Ovary (tissue), 9 donors: ENCODE data around the gene CST4. TPM values are rescaled to one million over a fixed set of nuclear protein-coding genes. Genes with fewer than 3 reads are reported as not detected.

Experiments used
- DNase-seq, 5 donors: peaks; one replicate each; pipeline ENCODE4 v3.0.0-alpha.2; 2019 to 2020
- H3K27ac ChIP-seq, 2 donors: fragments of 200-600 bp; one replicate each; pipeline versions ENCODE4 v1.5.1 to v1.8.0; 2019 to 2022
- H3K27me3 ChIP-seq: fragments of 200-600 bp; one replicate; pipeline ENCODE4 v1.8.0; 2022
- H3K36me3 ChIP-seq: fragments of 200-600 bp; sonication (generic); one replicate; pipeline ENCODE4 v1.5.1; 2019
- H3K4me1 ChIP-seq: one replicate; pipeline ENCODE4 v1.8.1; 2013; ENCODE audit warnings: mild to moderate bottlenecking, moderate library complexity; ENCODE audit not compliant: insufficient read depth
- H3K4me3 ChIP-seq: fragments of 200-600 bp; sonication (generic); one replicate; pipeline ENCODE4 v1.5.1; 2017
- H3K9me3 ChIP-seq, 2 donors: fragments of 200-600 bp in 1 of 2; sonication (generic) in 1 of 2; one replicate each; pipeline versions ENCODE4 v1.5.1 to v1.8.1; 2013 to 2019; ENCODE audit warnings: mild to moderate bottlenecking in 1 of 2, moderate library complexity in 1 of 2
- EP300 ChIP-seq: sonication (generic); formaldehyde crosslinking; IDR thresholded peaks from one replicate; pipeline ENCODE4 v1.6.1; 2017; ENCODE audit warnings: antibody characterized with exemption
- POLR2A ChIP-seq: fragments of 450-650 bp; IDR thresholded peaks from one replicate; pipeline ENCODE4 v1.6.1; 2017; ENCODE audit warnings: antibody characterized with exemption, mild to moderate bottlenecking, moderate library complexity
- WGBS, 3 donors: extraction: QIAGEN DNeasy Blood & Tissue Kit in 1 of 3; methylation state at CpG; one replicate each; pipeline versions ENCODE4 v1.1.5 to v1.1.7; 2013 to 2017; 5-methylcytosine and 5-hydroxymethylcytosine counted together
- intact Hi-C, 4 donors: fragments of 100-400 bp; cut with DNase I; formaldehyde crosslinking; loops; one replicate each; pipeline versions ENCODE4 v1.11.0 to v1.15.1; 2022 to 2023
- polyA plus RNA-seq, 2 donors: library from polyadenylated mRNA; stranded (reverse); fragments of 200-250 nt in 1 of 2; fragments of 350-450 nt in 1 of 2; fragmentation: Illumina TruSeq in 1 of 2; extraction: RNeasy Lipid Tissue Mini Kit (QIAGEN cat#74804) in 1 of 2; gene quantifications; one replicate each; pipeline ENCODE4 v1.2.3, GENCODE V29; 2013 to 2014
- total RNA-seq, 7 donors: library from RNA; depleted of rRNA in 2 of 7; stranded (reverse); fragments of >200 nt in 2 of 7; fragmentation: NEBNext Ultra II Directional in 3 of 7; extraction: Animal tissue kit (Norgen Biotek cat#: 25700) in 3 of 7; gene quantifications; one replicate each; pipeline versions ENCODE4 v1.1.0 to v1.2.4, GENCODE V29; 2016 to 2023
- TF ChIP-seq, protein P1 (sequence below), 3 donors: fragments of 450-650 bp in 2 of 3; fragments of 200-600 bp in 1 of 3; IDR thresholded peaks; one replicate each; pipeline versions ENCODE4 v1.5.1 to v1.8.0; 2016 to 2022; ENCODE audit warnings: antibody characterized with exemption in 3 of 3, mild to moderate bottlenecking in 1 of 3
- donor health status: DM: no; HTN: no; CAD: no; lungs with moderate emphysema.
- donor health status: DM: no; HTN: no; CAD: no.
- donor health status: Bipolar disorder and iron deficiency.
- donor health status: DM: yes; HTN: yes; CAD: no.
- donor health status: DM: no; HTN: no; CAD: no.
- donor health status: DM: yes; HTN: yes; CAD: no.

CST4 gene
- total and polyA plus RNA-seq, 9 donors: not detected

DNA sequence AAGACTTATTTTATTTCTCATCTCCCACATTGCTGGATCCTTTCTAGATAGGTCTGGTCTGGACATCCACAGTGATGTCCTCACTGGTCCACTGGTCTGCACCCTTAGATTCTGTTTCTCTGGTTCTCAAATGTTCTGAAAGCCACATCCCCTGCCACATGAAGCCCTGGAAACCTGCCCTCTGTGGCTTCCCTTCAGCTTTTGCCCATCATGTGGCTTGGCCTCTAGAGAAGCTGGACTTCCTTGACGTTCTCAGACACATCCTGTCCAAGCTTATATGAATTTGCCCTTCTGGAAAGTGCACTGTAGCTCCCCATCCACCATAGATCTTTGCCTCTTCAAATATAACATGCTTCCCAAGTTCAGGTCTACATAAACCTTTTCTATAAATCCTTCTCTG lies 18.5 kb downstream of the CST4 start:
- Histone ChIP-seq H3K4me3 (no peak overlapping the region), H3K36me3 (no peaks in the 10 kb centered on the region), H3K27ac (no peak overlapping the region), H3K9me3 (no peaks in the 10 kb centered on the region), H3K27me3 (no peaks in the 10 kb centered on the region), H3K4me1 (no peaks in the 10 kb centered on the region)
- TF ChIP-seq POLR2A (no peak), EP300 (no peak)
- TF ChIP-seq, protein P1, sequence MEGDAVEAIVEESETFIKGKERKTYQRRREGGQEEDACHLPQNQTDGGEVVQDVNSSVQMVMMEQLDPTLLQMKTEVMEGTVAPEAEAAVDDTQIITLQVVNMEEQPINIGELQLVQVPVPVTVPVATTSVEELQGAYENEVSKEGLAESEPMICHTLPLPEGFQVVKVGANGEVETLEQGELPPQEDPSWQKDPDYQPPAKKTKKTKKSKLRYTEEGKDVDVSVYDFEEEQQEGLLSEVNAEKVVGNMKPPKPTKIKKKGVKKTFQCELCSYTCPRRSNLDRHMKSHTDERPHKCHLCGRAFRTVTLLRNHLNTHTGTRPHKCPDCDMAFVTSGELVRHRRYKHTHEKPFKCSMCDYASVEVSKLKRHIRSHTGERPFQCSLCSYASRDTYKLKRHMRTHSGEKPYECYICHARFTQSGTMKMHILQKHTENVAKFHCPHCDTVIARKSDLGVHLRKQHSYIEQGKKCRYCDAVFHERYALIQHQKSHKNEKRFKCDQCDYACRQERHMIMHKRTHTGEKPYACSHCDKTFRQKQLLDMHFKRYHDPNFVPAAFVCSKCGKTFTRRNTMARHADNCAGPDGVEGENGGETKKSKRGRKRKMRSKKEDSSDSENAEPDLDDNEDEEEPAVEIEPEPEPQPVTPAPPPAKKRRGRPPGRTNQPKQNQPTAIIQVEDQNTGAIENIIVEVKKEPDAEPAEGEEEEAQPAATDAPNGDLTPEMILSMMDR (IDR thresholded peaks at IDR 0.05): no peak
- intact Hi-C loops: no loop called here
- 41 to 67% (median 54%) methylated on average over 1 of the region's 1 CpG for WGBS, 3 donors
- DNase-seq: no peak

DNA sequence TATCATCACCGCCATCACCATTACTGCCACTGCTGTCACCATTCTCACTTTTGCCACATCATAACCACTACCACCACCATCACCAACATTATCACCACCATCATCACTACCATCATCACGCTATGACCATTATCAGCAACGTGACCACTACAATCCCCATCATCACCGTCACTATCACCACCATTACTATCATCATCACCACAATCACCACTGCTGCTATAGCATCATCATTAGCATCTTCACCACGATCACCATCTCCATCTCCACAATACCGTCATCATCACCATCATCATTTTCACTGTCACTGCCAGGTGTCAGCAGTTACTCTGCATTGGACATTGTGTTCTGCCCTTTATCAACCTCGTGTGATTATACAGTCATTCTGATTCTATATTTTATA lies 19.0 kb downstream of the CST4 start:
- Histone ChIP-seq H3K27me3 (no peaks in the 10 kb centered on the region), H3K9me3 (no peaks in the 10 kb centered on the region), H3K4me3 (no peak overlapping the region), H3K4me1 (no peaks in the 10 kb centered on the region), H3K27ac (no peak overlapping the region), H3K36me3 (no peaks in the 10 kb centered on the region)
- TF ChIP-seq, protein P1 (IDR thresholded peaks at IDR 0.05): no peak
- TF ChIP-seq POLR2A: no peak
- TF ChIP-seq EP300: no peak
- intact Hi-C loops: no loop called here
- DNase-seq: no peak
- 88 to 93% (median 91%) methylated on average over 7 of the region's 7 CpGs for WGBS, 3 donors

DNA sequence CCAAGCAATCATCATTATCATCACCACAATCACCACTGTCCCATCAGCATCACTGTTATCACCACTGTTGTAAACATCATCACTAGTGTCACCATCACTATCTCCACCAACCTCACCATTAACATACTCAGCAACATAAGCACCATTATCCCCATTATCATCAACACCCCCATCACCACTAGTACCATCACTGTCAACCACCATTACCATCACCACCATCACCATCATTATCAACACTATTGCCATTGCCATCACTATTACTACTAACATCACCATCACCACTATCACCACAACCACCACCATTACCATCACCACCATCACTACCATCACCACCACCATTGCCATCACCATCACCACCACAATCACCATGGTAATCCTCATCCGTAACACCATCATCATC lies 19.5 kb downstream of the CST4 start:
- Histone ChIP-seq H3K36me3 (no peaks in the 10 kb centered on the region), H3K4me3 (no peak overlapping the region), H3K4me1 (no peaks in the 10 kb centered on the region), H3K9me3 (no peaks in the 10 kb centered on the region), H3K27me3 (no peaks in the 10 kb centered on the region), H3K27ac (no peak overlapping the region)
- 95 to 98% (median 96%) methylated on average over 1 of the region's 1 CpG for WGBS, 3 donors
- TF ChIP-seq, protein P1 (IDR thresholded peaks at IDR 0.05): no peak
- TF ChIP-seq EP300: no peak
- no peak for TF ChIP-seq POLR2A
- intact Hi-C loops: no loop called here
- DNase-seq: no peak

DNA sequence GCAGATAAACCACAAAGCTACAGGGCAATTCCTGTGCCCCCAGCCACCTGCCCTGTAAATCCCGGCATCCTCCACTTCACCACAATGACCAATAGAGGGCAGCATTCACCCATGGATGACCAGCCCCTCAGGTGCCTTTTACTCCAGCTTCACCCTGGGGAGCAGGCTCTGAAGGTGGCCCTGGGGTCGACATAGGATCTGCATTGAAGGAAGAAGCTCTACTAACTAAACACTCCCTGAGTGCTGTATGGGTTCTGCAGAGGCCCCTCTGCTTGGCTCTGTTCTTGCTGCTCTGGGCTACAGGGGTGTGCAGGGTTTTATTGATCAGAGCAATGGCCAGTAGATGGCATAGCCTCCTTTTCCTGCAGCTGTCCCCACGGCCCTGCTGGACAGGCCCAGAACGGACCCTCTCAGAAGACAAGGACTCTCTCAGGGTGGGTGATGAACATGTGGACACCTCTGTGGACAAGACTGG lies 20.3 kb downstream of the CST4 start:
- 6 to 10% (median 9%) methylated on average over 4 of the region's 4 CpGs for WGBS, 3 donors
- DNase-seq: peak in 3 of 5 donors; percentile 30 to 47 (median 32)

More for the DNA sequence above, 20.3 kb downstream of the CST4 start:
- no peaks in the 10 kb centered on the region for H3K4me1 ChIP-seq
- H3K27ac ChIP-seq: no peak overlapping the region
- H3K36me3 ChIP-seq: no peaks in the 10 kb centered on the region
- H3K4me3 ChIP-seq: no peak overlapping the region
- intact Hi-C loops: no loop called here
- TF ChIP-seq POLR2A (no peak), EP300 (no peak)
- TF ChIP-seq, protein P1 (IDR thresholded peaks at IDR 0.05): peak; percentile 29 to 55 (median 45)
- H3K27me3 ChIP-seq: no peaks in the 10 kb centered on the region
- H3K9me3 ChIP-seq: no peaks in the 10 kb centered on the region
